Stimulated activated naive CD8-positive, alpha-beta T cell treated with anti-CD3 and anti-CD28 coated beads, Interleukin-15, amount 100 ng/mL, for 72 hours (primary cell): ENCODE results near the gene UGT1A6.
"Not testable (repeated sequence)": the region's sequence is repeated elsewhere in the genome, so short reads cannot be mapped to it uniquely, and the experiment has no call there.

Experiments used
- ATAC-seq: fragments of 150-1000 bp; cut with Tn5 transposase; 2 replicates; pipeline ENCODE4 v1.10.0; 2021; ENCODE audit warnings: mild to moderate bottlenecking, moderate library complexity
- DNase-seq, 2 donors: peaks; one replicate each; pipeline ENCODE4 v3.0.0; 2021 to 2022
- H3K27ac Mint-ChIP-seq, 2 donors: one replicate each; pipeline ENCODE4 v1.8.0; 2022; ENCODE audit warnings: mild to moderate bottlenecking in 2 of 2, mixed read lengths in 2 of 2, moderate library complexity in 2 of 2
- H3K27me3 Mint-ChIP-seq: one replicate; pipeline ENCODE4 v1.8.0; 2022; ENCODE audit warnings: mixed read lengths
- H3K4me1 Mint-ChIP-seq: one replicate; pipeline ENCODE4 v1.8.0; 2022; ENCODE audit warnings: mild to moderate bottlenecking, mixed read lengths
- H3K4me3 Mint-ChIP-seq, 2 donors: one replicate each; pipeline ENCODE4 v1.8.0; 2022; ENCODE audit warnings: mild to moderate bottlenecking in 2 of 2, mixed read lengths in 2 of 2, moderate library complexity in 1 of 2
- H3K9me3 Mint-ChIP-seq, 2 donors: one replicate each; pipeline ENCODE4 v1.8.0; 2022; ENCODE audit warnings: mixed read lengths in 2 of 2

The UGT1A6 gene

GRCh38 chr2:233692648-233693047 is at the start of gene UGT1A6:
TSS of gene UGT1A6 (plus strand) at chr2:233692890. CDS start at chr2:233693005, 115 bp downstream.
- H3K4me1 Mint-ChIP-seq, result no peaks in the 10 kb centered on the region
- H3K4me3 Mint-ChIP-seq, result no peak within 1 kb of the TSS
- no peak for DNase-seq
- ATAC-seq, result no peak
- H3K9me3 Mint-ChIP-seq, result no peaks in the 10 kb centered on the region
- no peak within 1 kb of the TSS for H3K27ac Mint-ChIP-seq
- H3K27me3 Mint-ChIP-seq, result peaks cover 7% of the 10 kb centered on the region

GRCh38 chr2:233643128-233643527 is 49.6 kb upstream of the UGT1A6 start:
- Mint-ChIP-seq H3K9me3 (peaks cover 12 to 25% of the 10 kb centered on the region in 2 donors), H3K27ac (no peak overlapping the region), H3K4me1 (peaks cover 8% of the 10 kb centered on the region), H3K27me3 (no peaks in the 10 kb centered on the region), H3K4me3 (no peak overlapping the region)
- DNase-seq, result no peak
- no peak for ATAC-seq

GRCh38 chr2:233646033-233646432 is 46.7 kb upstream of the UGT1A6 start:
- H3K9me3 Mint-ChIP-seq, result peaks cover 12 to 25% of the 10 kb centered on the region in 2 donors
- not testable (repeated sequence) for H3K4me1 Mint-ChIP-seq, DNase-seq, H3K27me3 Mint-ChIP-seq, ATAC-seq, H3K4me3 Mint-ChIP-seq, H3K27ac Mint-ChIP-seq

GRCh38 chr2:233650981-233651380 is 41.7 kb upstream of the UGT1A6 start:
- no peak for DNase-seq
- no peak for ATAC-seq
- peaks cover 15% of the 10 kb centered on the region for H3K27me3 Mint-ChIP-seq
- H3K9me3 Mint-ChIP-seq, result peaks cover 12 to 18% of the 10 kb centered on the region in 2 donors
- H3K4me3 Mint-ChIP-seq, result no peak overlapping the region
- no peaks in the 10 kb centered on the region for H3K4me1 Mint-ChIP-seq
- no peak overlapping the region for H3K27ac Mint-ChIP-seq

- DNase-seq (no peak), ATAC-seq (no peak)
- H3K9me3 Mint-ChIP-seq, result peaks cover 10 to 15% of the 10 kb centered on the region in 2 donors
- H3K27me3 Mint-ChIP-seq, result peaks cover 15% of the 10 kb centered on the region
- H3K4me1 Mint-ChIP-seq, result no peaks in the 10 kb centered on the region
- H3K27ac Mint-ChIP-seq, result no peak overlapping the region
- no peak overlapping the region for H3K4me3 Mint-ChIP-seq
Measured at GRCh38 chr2:233651430-233651829, 41.3 kb upstream of the UGT1A6 start.

- no peaks in the 10 kb centered on the region for H3K4me1 Mint-ChIP-seq
- H3K9me3 Mint-ChIP-seq, result no peaks in the 10 kb centered on the region
- H3K4me3 Mint-ChIP-seq, result no peak overlapping the region
- no peak for DNase-seq
- no peak for ATAC-seq
- H3K27ac Mint-ChIP-seq, result no peak overlapping the region
- peaks cover 15% of the 10 kb centered on the region for H3K27me3 Mint-ChIP-seq
Measured at GRCh38 chr2:233654501-233654900, 38.2 kb upstream of the UGT1A6 start.

- no peaks in the 10 kb centered on the region for H3K4me1 Mint-ChIP-seq
- no peak overlapping the region for H3K27ac Mint-ChIP-seq
- ATAC-seq (no peak), DNase-seq (no peak)
- H3K4me3 Mint-ChIP-seq, result no peak overlapping the region
- H3K27me3 Mint-ChIP-seq, result peaks cover 15% of the 10 kb centered on the region
- no peaks in the 10 kb centered on the region for H3K9me3 Mint-ChIP-seq
Measured at GRCh38 chr2:233655043-233655442, 37.6 kb upstream of the UGT1A6 start.

GRCh38 chr2:233655943-233656342 is 36.7 kb upstream of the UGT1A6 start:
- H3K27ac Mint-ChIP-seq, H3K4me3 Mint-ChIP-seq, ATAC-seq, H3K9me3 Mint-ChIP-seq, DNase-seq, H3K4me1 Mint-ChIP-seq: not testable (repeated sequence)
- H3K27me3 Mint-ChIP-seq, result peaks cover 15% of the 10 kb centered on the region

- no peak for DNase-seq
Measured at GRCh38 chr2:233656443-233656842, 36.2 kb upstream of the UGT1A6 start.

GRCh38 chr2:233658610-233659009 is 34.1 kb upstream of the UGT1A6 start:
- H3K27ac Mint-ChIP-seq, result no peak overlapping the region
- no peak overlapping the region for H3K4me3 Mint-ChIP-seq
- no peak for DNase-seq
- no peaks in the 10 kb centered on the region for H3K4me1 Mint-ChIP-seq
- ATAC-seq, result no peak
- H3K27me3 Mint-ChIP-seq, result peaks cover 6% of the 10 kb centered on the region
- H3K9me3 Mint-ChIP-seq, result peaks cover 0 to 7% of the 10 kb centered on the region in 2 donors

More at GRCh38 chr2:233656443-233656842, 36.2 kb upstream of the UGT1A6 start:
- Mint-ChIP-seq H3K27ac (no peak overlapping the region), H3K4me3 (no peak overlapping the region), H3K4me1 (no peaks in the 10 kb centered on the region), H3K9me3 (no peaks in the 10 kb centered on the region), H3K27me3 (peaks cover 15% of the 10 kb centered on the region)
- no peak for ATAC-seq

GRCh38 chr2:233663911-233664310 is 28.8 kb upstream of the UGT1A6 start:
- Mint-ChIP-seq H3K27ac (no peak overlapping the region), H3K9me3 (peaks cover 7 to 9% of the 10 kb centered on the region in 2 donors), H3K4me1 (no peaks in the 10 kb centered on the region), H3K27me3 (peaks cover 10% of the 10 kb centered on the region), H3K4me3 (no peak overlapping the region)
- ATAC-seq (no peak), DNase-seq (no peak)

- H3K27me3 Mint-ChIP-seq, result peaks cover 39% of the 10 kb centered on the region
- peaks cover 0 to 9% of the 10 kb centered on the region in 2 donors for H3K9me3 Mint-ChIP-seq
- H3K27ac Mint-ChIP-seq, result no peak overlapping the region
- ATAC-seq, result no peak
- H3K4me3 Mint-ChIP-seq, result no peak overlapping the region
- H3K4me1 Mint-ChIP-seq, result no peaks in the 10 kb centered on the region
- DNase-seq, result no peak
Measured at GRCh38 chr2:233668605-233669260, 24.0 kb upstream of the UGT1A6 start.

GRCh38 chr2:233671290-233672161 is 21.2 kb upstream of the UGT1A6 start, which contains the start of gene UGT1A9:
TSS of gene UGT1A9 (plus strand) at chr2:233671898. CDS start at chr2:233671935, 37 bp downstream.
- DNase-seq, result no peak
- ATAC-seq, result no peak
- Mint-ChIP-seq H3K27ac (no peak within 1 kb of the TSS), H3K4me1 (no peaks in the 10 kb centered on the region), H3K4me3 (no peak within 1 kb of the TSS), H3K27me3 (peaks cover 36% of the 10 kb centered on the region), H3K9me3 (peaks cover 0 to 9% of the 10 kb centered on the region in 2 donors)

GRCh38 chr2:233672886-233673285 is 19.8 kb upstream of the UGT1A6 start:
- Mint-ChIP-seq H3K4me3 (no peak overlapping the region), H3K27me3 (peaks cover 43% of the 10 kb centered on the region), H3K27ac (no peak overlapping the region), H3K4me1 (no peaks in the 10 kb centered on the region), H3K9me3 (peaks cover 0 to 9% of the 10 kb centered on the region in 2 donors)
- DNase-seq (no peak), ATAC-seq (no peak)

- no peak overlapping the region for H3K4me3 Mint-ChIP-seq
- DNase-seq (no peak), ATAC-seq (no peak)
- H3K27me3 Mint-ChIP-seq, result peaks cover 43% of the 10 kb centered on the region
- no peak overlapping the region for H3K27ac Mint-ChIP-seq
- H3K9me3 Mint-ChIP-seq, result peaks cover 0 to under 1% of the 10 kb centered on the region in 2 donors
- no peaks in the 10 kb centered on the region for H3K4me1 Mint-ChIP-seq
Measured at GRCh38 chr2:233673896-233674295, 18.8 kb upstream of the UGT1A6 start.

GRCh38 chr2:233674314-233674713 is 18.4 kb upstream of the UGT1A6 start:
- Mint-ChIP-seq H3K9me3 (no peaks in the 10 kb centered on the region), H3K27me3 (peaks cover 43% of the 10 kb centered on the region), H3K4me3 (no peak overlapping the region), H3K27ac (no peak overlapping the region), H3K4me1 (no peaks in the 10 kb centered on the region)
- ATAC-seq (no peak), DNase-seq (no peak)
